ENCODE results near the gene ZSCAN5B.

Gene ZSCAN5B

GRCh38 chr19:56146904-56147303, 50.7 kb downstream of the ZSCAN5B start:
- DNase-seq (ENCODE audit: extremely low spot score), result no peak
- TF ChIP-seq, protein P1, sequence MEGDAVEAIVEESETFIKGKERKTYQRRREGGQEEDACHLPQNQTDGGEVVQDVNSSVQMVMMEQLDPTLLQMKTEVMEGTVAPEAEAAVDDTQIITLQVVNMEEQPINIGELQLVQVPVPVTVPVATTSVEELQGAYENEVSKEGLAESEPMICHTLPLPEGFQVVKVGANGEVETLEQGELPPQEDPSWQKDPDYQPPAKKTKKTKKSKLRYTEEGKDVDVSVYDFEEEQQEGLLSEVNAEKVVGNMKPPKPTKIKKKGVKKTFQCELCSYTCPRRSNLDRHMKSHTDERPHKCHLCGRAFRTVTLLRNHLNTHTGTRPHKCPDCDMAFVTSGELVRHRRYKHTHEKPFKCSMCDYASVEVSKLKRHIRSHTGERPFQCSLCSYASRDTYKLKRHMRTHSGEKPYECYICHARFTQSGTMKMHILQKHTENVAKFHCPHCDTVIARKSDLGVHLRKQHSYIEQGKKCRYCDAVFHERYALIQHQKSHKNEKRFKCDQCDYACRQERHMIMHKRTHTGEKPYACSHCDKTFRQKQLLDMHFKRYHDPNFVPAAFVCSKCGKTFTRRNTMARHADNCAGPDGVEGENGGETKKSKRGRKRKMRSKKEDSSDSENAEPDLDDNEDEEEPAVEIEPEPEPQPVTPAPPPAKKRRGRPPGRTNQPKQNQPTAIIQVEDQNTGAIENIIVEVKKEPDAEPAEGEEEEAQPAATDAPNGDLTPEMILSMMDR (IDR thresholded peaks at IDR 0.05; ENCODE audit: control extremely low read depth, extremely low read depth, low read depth, missing control alignments), result no peak
- ChIA-PET POLR2A (no interaction called here), CTCF (interaction anchor here (1.0 to 1.4 kb wide), 2 partner anchors 9 to 13 kb away, joined by 3 read pairs; no protein-coding TSS in a partner anchor)

DNA sequence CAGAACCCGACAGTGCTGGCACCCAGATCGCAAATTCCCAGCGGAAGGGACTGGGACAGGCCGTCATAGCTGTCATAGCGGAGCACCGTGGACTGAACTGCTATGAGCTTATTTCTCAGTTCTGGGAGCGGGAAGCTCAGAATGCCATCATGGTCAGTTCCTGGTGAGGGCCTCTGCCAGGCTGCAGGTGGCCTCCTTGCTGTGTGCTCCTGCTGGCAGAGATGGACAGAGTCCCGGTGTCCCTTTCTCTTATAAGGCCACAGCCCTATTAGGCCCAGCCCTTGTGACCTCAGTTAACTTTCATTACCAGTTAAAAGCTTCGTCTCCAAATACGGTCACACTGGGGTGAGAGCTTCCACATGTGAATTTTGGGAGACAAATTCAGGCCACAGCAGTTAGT, 51.9 kb downstream of the ZSCAN5B start:
- no peak for DNase-seq (ENCODE audit: extremely low spot score)
- ChIA-PET CTCF (interaction anchor here (0.9 to 1.6 kb wide), 2 partner anchors 12 to 65 kb away, joined by 3 read pairs; no protein-coding TSS in a partner anchor), POLR2A (no interaction called here)
- TF ChIP-seq, protein P1 (IDR thresholded peaks at IDR 0.05; ENCODE audit: control extremely low read depth, extremely low read depth, low read depth, missing control alignments), result no peak

DNA sequence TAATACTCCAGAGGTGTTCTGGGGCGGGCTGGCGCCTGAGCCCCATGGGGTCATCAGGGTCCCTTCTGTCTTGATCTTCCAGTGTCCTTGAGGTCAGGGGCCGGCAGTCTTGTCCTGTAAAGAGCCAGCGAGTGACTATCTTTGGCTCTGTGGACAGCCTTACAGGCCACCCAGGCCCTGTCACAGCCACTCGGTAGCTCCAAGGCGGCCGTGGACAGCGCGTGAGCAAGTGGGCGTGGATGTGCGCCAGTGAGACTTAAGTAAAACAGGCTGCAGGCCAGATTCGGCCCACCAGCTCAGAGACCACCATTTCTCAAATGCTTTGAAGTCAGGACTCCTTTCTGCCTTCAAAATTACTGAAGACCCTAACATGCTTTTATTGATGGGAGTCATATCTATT, 52.8 kb downstream of the ZSCAN5B start:
- ChIA-PET CTCF (interaction anchor here (1.6 to 2.7 kb wide), 2 partner anchors 13 to 24 kb away, joined by 3 to 8 read pairs; partner anchors contain the start of gene ZNF787), POLR2A (no interaction called here)
- TF ChIP-seq, protein P1 (IDR thresholded peaks at IDR 0.05; ENCODE audit: control extremely low read depth, extremely low read depth, low read depth, missing control alignments), result no peak
- no peak for DNase-seq (ENCODE audit: extremely low spot score)

- POLR2A ChIA-PET, result no interaction called here
- TF ChIP-seq, protein P1 (IDR thresholded peaks at IDR 0.05; ENCODE audit: control extremely low read depth, extremely low read depth, low read depth, missing control alignments), result no peak
- no peak for DNase-seq (ENCODE audit: extremely low spot score)
- CTCF ChIA-PET, result interaction anchor here (2.7 kb wide), 1 partner anchor 23 kb away, joined by 8 read pairs; the partner anchor contains the start of gene ZNF787
These were observed 53.2 kb downstream of the ZSCAN5B start for GRCh38 chr19:56144376-56144775.

DNA sequence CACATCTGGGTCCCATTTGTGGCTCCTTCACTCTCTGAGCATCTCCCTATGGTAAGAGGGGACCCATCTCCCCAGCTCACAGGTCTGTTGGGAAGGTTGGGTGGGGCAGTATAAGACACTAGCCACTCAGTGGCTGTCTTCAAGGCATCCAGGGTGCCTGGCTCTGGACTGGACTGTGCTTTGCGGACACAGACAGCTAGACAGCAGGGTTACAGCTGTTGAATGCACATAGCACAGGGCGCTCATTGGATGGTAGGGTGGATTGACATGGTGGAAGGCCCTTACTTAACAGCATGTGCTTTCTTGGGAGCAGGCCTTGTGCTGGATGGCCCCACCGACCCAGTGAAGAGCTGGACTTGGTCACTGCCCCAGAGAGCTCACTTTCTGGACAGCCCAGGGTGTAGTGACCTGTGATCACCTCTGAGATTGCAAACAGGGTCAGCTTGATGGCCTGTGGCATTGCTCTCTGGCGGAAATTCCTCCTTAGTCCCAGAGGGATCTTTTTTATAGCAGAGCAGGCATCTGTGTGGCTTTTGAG, 54.6 kb downstream of the ZSCAN5B start:
- ChIA-PET POLR2A (no interaction called here), CTCF (interaction anchor here (0.9 to 2.7 kb wide), 6 partner anchors 12 to 190 kb away, joined by 3 to 8 read pairs (median 4); partner anchors contain the start of gene ZNF787)
- DNase-seq (ENCODE audit: extremely low spot score), result no peak
- TF ChIP-seq, protein P1 (IDR thresholded peaks at IDR 0.05; ENCODE audit: control extremely low read depth, extremely low read depth, low read depth, missing control alignments), result no peak

GRCh38 chr19:56142087-56142787, 55.3 kb downstream of the ZSCAN5B start:
- DNase-seq (ENCODE audit: extremely low spot score), result no peak
- ChIA-PET CTCF (interaction anchor here (0.9 to 2.7 kb wide), 7 partner anchors 12 to 488 kb away, joined by 3 to 8 read pairs (median 4); partner anchors contain the start of gene ZNF787), POLR2A (no interaction called here)
- TF ChIP-seq, protein P1 (IDR thresholded peaks at IDR 0.05; ENCODE audit: control extremely low read depth, extremely low read depth, low read depth, missing control alignments), result no peak
